GM21576 (cell line): ENCODE measurements around the gene GLB1L.
"Not testable (repeated sequence)": the region's sequence is repeated elsewhere in the genome, so short reads cannot be mapped to it uniquely, and the experiment has no call there.

Experiments
- ATAC-seq: cut with Tn5 transposase; IDR thresholded peaks from one replicate; pipeline ENCODE4 v1.9.1; 2021; ENCODE audit warnings: mild to moderate bottlenecking, moderate library complexity; ENCODE audit not compliant: unreplicated experiment

GLB1L gene

GRCh38 chr2:219209236-219210195 is 35.7 kb downstream of the GLB1L start:
- no peak for ATAC-seq

GRCh38 chr2:219207884-219208740 is 37.1 kb downstream of the GLB1L start:
- no peak for ATAC-seq

GRCh38 chr2:219207134-219207883 is 37.9 kb downstream of the GLB1L start:
- no peak for ATAC-seq

GRCh38 chr2:219206328-219207133 is 38.7 kb downstream of the GLB1L start, which contains the start of gene ZFAND2B:
Gene ZFAND2B (plus strand): TSS chr2:219206782. CDS start chr2:219206988, 206 bp downstream.
- peak; percentile 98 for ATAC-seq

GRCh38 chr2:219205981-219206327 is 39.3 kb downstream of the GLB1L start:
- no peak for ATAC-seq

GRCh38 chr2:219205165-219205538 is 40.1 kb downstream of the GLB1L start:
- ATAC-seq: no peak

GRCh38 chr2:219204425-219205164 is 40.6 kb downstream of the GLB1L start:
- no peak for ATAC-seq

GRCh38 chr2:219201331-219201730 is 43.9 kb downstream of the GLB1L start:
- ATAC-seq: not testable (repeated sequence)

- not testable (repeated sequence) for ATAC-seq
These were observed 44.5 kb downstream of the GLB1L start for GRCh38 chr2:219200502-219201326.

- ATAC-seq: no peak
These were observed 45.6 kb downstream of the GLB1L start for GRCh38 chr2:219199470-219200211.

- ATAC-seq: no peak
These were observed 46.3 kb downstream of the GLB1L start for GRCh38 chr2:219198974-219199373.

- ATAC-seq: no peak
These were observed 47.9 kb downstream of the GLB1L start for GRCh38 chr2:219197388-219197787.

GRCh38 chr2:219186754-219187456 is 58.3 kb downstream of the GLB1L start:
- ATAC-seq: no peak
